ENCODE data around the gene MED26. TPM values are rescaled to one million over a fixed set of nuclear protein-coding genes. Genes with fewer than 3 reads are reported as not detected.

MED26 gene
- total and polyA plus RNA-seq, 2 of the 8 experiments (the other 6 are each of a cell fraction or from before 2014, with no cell fraction given) = 5.3 to 10.7 TPM

GRCh38 chr19:16609511-16610200 lies 18.3 kb downstream of the MED26 start:
- H3K36me3 ChIP-seq (ENCODE audit: control insufficient read depth in 2 of 4, insufficient read depth in 4 of 4, low read length in 3 of 4) = no peaks in the 10 kb centered on the region
- H3K14ac ChIP-seq (ENCODE audit: insufficient read length) = no peak overlapping the region
- no peak overlapping the region for H3K23ac ChIP-seq (ENCODE audit: insufficient read length)
- peaks cover 12 to 33% of the 10 kb centered on the region in 2 experiments for H4K20me1 ChIP-seq (replicated peaks in 1 of 2; ENCODE audit: control insufficient read depth in 1 of 2, insufficient read depth in 2 of 2, low read length in 2 of 2)
- no peak overlapping the region for H3K56ac ChIP-seq (replicated peaks; ENCODE audit: insufficient read length, low read depth, low read length)
- no peak overlapping the region for H2BK15ac ChIP-seq (ENCODE audit: low read length)
- H2AK5ac ChIP-seq (ENCODE audit: low read depth, low read length) = no peak overlapping the region
- no peak overlapping the region for H2BK12ac ChIP-seq (ENCODE audit: low read depth, low read length)
- no peak overlapping the region for H2BK5ac ChIP-seq (ENCODE audit: low read depth, low read length)
- no peaks in the 10 kb centered on the region for H3K23me2 ChIP-seq (ENCODE audit: low read depth, low read length)
- no peak overlapping the region for H3K9ac ChIP-seq (replicated peaks in 1 of 4; ENCODE audit: extremely low read depth in 1 of 4, low read depth in 3 of 4, low read length in 3 of 4)
- no peak overlapping the region for H4K91ac ChIP-seq (replicated peaks; ENCODE audit: insufficient read length, low read length)
- H3K27me3 ChIP-seq (replicated peaks in 1 of 4; ENCODE audit: control insufficient read depth in 3 of 4, extremely low read depth in 1 of 4, insufficient read depth in 3 of 4, low read length in 3 of 4) = no peaks in the 10 kb centered on the region
- H3K27ac ChIP-seq (ENCODE audit: low read depth, low read length) = no peak overlapping the region
- no peak overlapping the region for H3K4me2 ChIP-seq (ENCODE audit: insufficient read depth in 1 of 2, low read depth in 2 of 2, low read length in 2 of 2)
- no peak overlapping the region for H4K5ac ChIP-seq (ENCODE audit: insufficient read length, low read depth, low read length)
- POLR2A ChIA-PET (ENCODE audit: partially characterized antibody) = interaction anchor here (0.5 kb wide), 1 partner anchor 8 kb away, joined by 3 read pairs; no protein-coding TSS in a partner anchor
- H4K8ac ChIP-seq (ENCODE audit: extremely low read depth, insufficient read depth, low read length) = no peak overlapping the region
- H2BK120ac ChIP-seq (replicated peaks; ENCODE audit: low read depth, low read length) = no peak overlapping the region
- no peak overlapping the region for H2AFZ ChIP-seq (ENCODE audit: low read length)
- CTCF ChIA-PET (ENCODE audit: partially characterized antibody) = interaction anchor here (0.9 kb wide), 1 partner anchor 14 kb away, joined by 3 read pairs; no protein-coding TSS in a partner anchor
- DNase-seq (ENCODE audit: low read depth in 1 of 2, low spot score in 2 of 2) (no peak), FAIRE-seq (no peak)
- no peaks in the 10 kb centered on the region for H3K9me3 ChIP-seq (ENCODE audit: insufficient read depth in 2 of 2, low read depth in 1 of 2, low read length in 1 of 2)
- no peak overlapping the region for H3K18ac ChIP-seq (ENCODE audit: extremely low read depth, low read length)
- peaks cover 0 to 87% of the 10 kb centered on the region in 2 experiments; a peak in 2 of 4 replicates for H3K79me2 ChIP-seq (ENCODE audit: control insufficient read depth in 1 of 2, insufficient read depth in 2 of 2, low read length in 2 of 2)
- no peaks in the 10 kb centered on the region for H3K4me1 ChIP-seq (replicated peaks in 1 of 4; ENCODE audit: control insufficient read depth in 3 of 4, insufficient read depth in 4 of 4, low read length in 3 of 4)
- 87% methylated on average over 5 of the region's 5 CpGs; no CpG with 5 or more reads in 1 of the 2 experiments for WGBS, 2 experiments (ENCODE audit: extremely low coverage in 1 of 2, insufficient coverage in 1 of 2, insufficient read length in 1 of 2, insufficient replicate concordance in 2 of 2, low coverage in 1 of 2, low lambda C conversion rate in 2 of 2, missing lambda C conversion rate in 1 of 2)
- peaks cover 43% of the 10 kb centered on the region for H3K79me1 ChIP-seq (ENCODE audit: low read depth, low read length)
- no peak overlapping the region for H3K4me3 ChIP-seq (ENCODE audit: extremely low read depth in 1 of 4, insufficient read depth in 2 of 4, low read depth in 3 of 4, low read length in 4 of 4)
- H3K4ac ChIP-seq (replicated peaks; ENCODE audit: insufficient read length, low read depth, low read length) = no peak overlapping the region
- no peak overlapping the region for H2BK20ac ChIP-seq (ENCODE audit: low read length)
- TF ChIP-seq SAP30 (IDR thresholded peaks at IDR 0.05; ENCODE audit: insufficient read depth, insufficient replicate concordance, low read length) (no peak), ATF3 (IDR thresholded peaks at IDR 0.05; ENCODE audit: insufficient read depth, low read depth, low read length) (no peak), SIN3A (conservative IDR thresholded peaks at IDR 0.05 in 1 of 2, IDR thresholded peaks at IDR 0.05 in 1 of 2; ENCODE audit: low read depth in 1 of 2, low read length in 2 of 2) (no peak), TCF12 (IDR thresholded peaks at IDR 0.05; ENCODE audit: low read depth, low read length) (no peak), TAF1 (IDR thresholded peaks at IDR 0.05; ENCODE audit: low read depth, low read length) (no peak), CBX8 (IDR thresholded peaks at IDR 0.05; ENCODE audit: borderline replicate concordance, low read depth, low read length) (no peak), FOSL1 (IDR thresholded peaks at IDR 0.05; ENCODE audit: insufficient read depth, low read depth, low read length) (no peak), BCL11A (IDR thresholded peaks at IDR 0.05; ENCODE audit: low read depth in 2 of 2, low read length in 2 of 2) (no peak), TEAD4 (IDR thresholded peaks at IDR 0.05; ENCODE audit: low read depth, low read length) (no peak), BACH1 (IDR thresholded peaks at IDR 0.05; ENCODE audit: low read length) (no peak), PHF8 (conservative IDR thresholded peaks at IDR 0.05; ENCODE audit: low read depth, low read length) (no peak)

Measured in H1 (cell line).